SJSA1 (cell line): ENCODE measurements around the gene SBNO2. TPM values are rescaled to one million over a fixed set of nuclear protein-coding genes. Genes with fewer than 3 reads are reported as not detected.

Experiments used
- DNase-seq, 2 experiments: peaks; one replicate each; pipeline ENCODE4 v3.0.0-alpha.2; 2015 to 2020; ENCODE audit warnings: low spot score in 2 of 2, low read depth in 1 of 2
- H3K27ac ChIP-seq: fragments of 250-450 bp; sonication (Bioruptor Pico); 2 replicates; pipeline ENCODE4 v1.5.1; 2020; ENCODE audit warnings: mild to moderate bottlenecking, moderate library complexity
- H3K27me3 ChIP-seq: fragments of 250-450 bp; sonication (Bioruptor Pico); replicated peaks from 2 replicates; pipeline ENCODE4 v1.5.1; 2020; ENCODE audit warnings: mild to moderate bottlenecking, moderate library complexity
- H3K36me3 ChIP-seq: fragments of 250-450 bp; sonication (Bioruptor Pico); 2 replicates; pipeline ENCODE4 v1.5.1; 2020; ENCODE audit warnings: mild to moderate bottlenecking
- H3K4me1 ChIP-seq: fragments of 250-450 bp; sonication (Bioruptor Pico); replicated peaks from 2 replicates; pipeline ENCODE4 v1.6.1; 2021; ENCODE audit warnings: mild to moderate bottlenecking
- H3K4me3 ChIP-seq: fragments of 250-450 bp; sonication (Bioruptor Pico); 2 replicates; pipeline ENCODE4 v1.5.1; 2020; ENCODE audit warnings: mild to moderate bottlenecking
- H3K9me3 ChIP-seq: fragments of 250-450 bp; sonication (Bioruptor Pico); replicated peaks from 2 replicates; pipeline ENCODE4 v1.5.1; 2020; ENCODE audit warnings: mild to moderate bottlenecking
- total RNA-seq: library from RNA; depleted of rRNA; stranded (reverse); fragments of >200 nt; shearing (Covaris generic); gene quantifications from 2 replicates; pipeline ENCODE4 v1.2.3, GENCODE V29; 2014

Gene SBNO2
- total RNA-seq, 1 experiment from 2014 or later, result 24.8 TPM

DNA sequence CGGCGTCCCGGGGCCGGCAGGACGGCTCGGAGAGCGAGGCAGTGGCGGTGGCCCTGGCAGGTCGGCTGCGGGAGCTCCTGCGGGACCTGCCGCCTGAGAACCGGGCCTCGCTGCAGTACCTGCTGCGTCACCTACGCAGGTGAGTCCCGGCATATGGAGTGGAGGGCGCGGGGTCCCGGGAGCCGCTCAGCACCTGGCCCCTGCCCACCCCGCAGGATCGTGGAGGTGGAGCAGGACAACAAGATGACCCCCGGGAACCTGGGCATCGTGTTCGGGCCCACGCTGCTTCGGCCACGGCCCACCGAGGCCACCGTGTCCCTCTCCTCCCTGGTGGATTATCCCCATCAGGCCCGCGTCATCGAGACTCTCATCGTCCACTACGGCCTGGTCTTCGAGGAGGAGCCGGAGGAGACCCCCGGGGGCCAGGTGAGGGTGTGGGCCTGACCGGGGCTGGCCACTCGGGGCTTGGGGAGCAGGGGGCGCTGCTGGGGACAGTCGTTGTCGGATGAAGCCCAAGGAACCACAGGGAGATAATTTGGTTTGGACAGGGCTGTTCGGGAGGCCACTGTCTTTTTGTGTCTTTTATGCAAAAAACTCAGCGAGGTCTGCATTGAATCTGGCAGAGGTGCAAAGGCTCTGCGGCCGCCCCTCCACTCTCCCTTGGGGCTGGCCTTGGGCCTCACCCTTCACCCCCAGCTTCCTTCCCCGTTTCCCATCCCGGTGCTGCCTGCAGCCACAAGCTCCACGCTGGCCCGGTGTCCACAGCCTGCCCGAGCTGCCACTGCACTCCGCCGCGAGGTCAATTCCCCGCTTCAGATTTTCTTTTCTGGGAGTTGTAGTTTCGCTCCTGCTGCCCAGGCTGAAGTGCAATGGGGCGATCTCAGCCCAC lies 90.9 kb downstream of the SBNO2 start:
- H3K9me3 ChIP-seq, result 0 out of 2 replicates have a peak, but pooled peaks cover 2% of the 10 kb centered on the region
- H3K27ac ChIP-seq, result no peak overlapping the region
- H3K27me3 ChIP-seq, result peaks cover 15% of the 10 kb centered on the region; the same call in 1 of the 2 replicates
- H3K4me3 ChIP-seq, result no peak overlapping the region
- peaks cover 5% of the 10 kb centered on the region; the same call in 1 of the 2 replicates for H3K4me1 ChIP-seq
- H3K36me3 ChIP-seq, result peaks cover 8% of the 10 kb centered on the region
- DNase-seq, result no peak

DNA sequence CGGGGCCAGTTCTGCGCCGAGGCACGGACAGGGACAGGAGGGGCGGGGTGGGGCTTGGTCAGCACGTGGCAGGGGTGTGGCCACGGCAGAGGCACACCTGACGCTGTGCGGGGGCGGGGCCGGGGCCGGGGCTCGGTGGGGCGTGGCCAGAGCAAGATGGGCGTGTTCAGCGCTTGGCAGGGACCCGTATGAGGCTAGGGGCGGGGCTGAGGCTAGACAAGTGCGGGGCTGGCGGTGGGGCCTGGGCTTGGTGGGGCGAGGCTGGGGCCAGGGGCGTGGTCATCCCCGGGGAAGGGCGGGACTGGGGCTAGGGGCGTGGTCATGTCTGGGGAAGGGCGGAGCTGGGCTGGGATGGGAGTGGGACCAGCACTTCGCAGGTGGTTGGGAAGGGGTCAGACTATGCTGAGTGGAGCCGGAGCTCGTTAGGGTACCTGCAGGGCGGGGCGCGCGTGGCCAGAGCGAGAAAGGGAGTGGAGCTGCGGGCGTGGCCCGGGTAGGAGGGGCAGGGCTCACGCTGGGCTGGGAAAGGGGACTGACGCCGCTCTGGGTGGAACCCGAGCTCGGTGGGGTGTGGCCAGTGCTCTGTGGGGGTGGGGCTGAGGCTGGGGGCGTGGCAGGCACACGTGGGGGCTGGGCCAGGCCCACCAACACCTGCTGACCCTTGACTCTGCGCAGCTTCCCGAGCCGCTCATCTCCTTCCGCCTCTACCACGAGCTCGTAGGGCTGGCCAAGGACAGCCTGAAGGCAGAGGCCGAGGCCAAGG lies 91.7 kb downstream of the SBNO2 start:
- peaks cover 2% of the 10 kb centered on the region; the same call in 1 of the 2 replicates for H3K36me3 ChIP-seq
- H3K4me1 ChIP-seq, result peaks cover 5% of the 10 kb centered on the region; the same call in 1 of the 2 replicates
- peaks cover 15% of the 10 kb centered on the region; the same call in 1 of the 2 replicates for H3K27me3 ChIP-seq
- no peak overlapping the region for H3K4me3 ChIP-seq
- H3K27ac ChIP-seq, result no peak overlapping the region
- 0 out of 2 replicates have a peak, but pooled peaks cover 2% of the 10 kb centered on the region for H3K9me3 ChIP-seq
- no peak for DNase-seq

- Histone ChIP-seq H3K4me3 (no peak overlapping the region), H3K9me3 (0 out of 2 replicates have a peak, but pooled peaks cover 2% of the 10 kb centered on the region), H3K36me3 (no peaks in the 10 kb centered on the region), H3K4me1 (peaks cover 5% of the 10 kb centered on the region; the same call in 1 of the 2 replicates), H3K27ac (no peak overlapping the region), H3K27me3 (peaks cover 19% of the 10 kb centered on the region; the same call in 1 of the 2 replicates)
- no peak for DNase-seq
These were observed 92.5 kb downstream of the SBNO2 start for GRCh38 chr19:1081301-1082164.

- H3K4me3 ChIP-seq, result no peak overlapping the region
- peaks cover 20% of the 10 kb centered on the region; the same call in 1 of the 2 replicates for H3K27me3 ChIP-seq
- H3K27ac ChIP-seq, result no peak overlapping the region
- H3K4me1 ChIP-seq, result peaks cover 5% of the 10 kb centered on the region; the same call in 1 of the 2 replicates
- H3K36me3 ChIP-seq, result no peaks in the 10 kb centered on the region
- H3K9me3 ChIP-seq, result 0 out of 2 replicates have a peak, but pooled peaks cover 2% of the 10 kb centered on the region
- DNase-seq, result no peak
These were observed 93.5 kb downstream of the SBNO2 start for GRCh38 chr19:1080360-1081161.

DNA sequence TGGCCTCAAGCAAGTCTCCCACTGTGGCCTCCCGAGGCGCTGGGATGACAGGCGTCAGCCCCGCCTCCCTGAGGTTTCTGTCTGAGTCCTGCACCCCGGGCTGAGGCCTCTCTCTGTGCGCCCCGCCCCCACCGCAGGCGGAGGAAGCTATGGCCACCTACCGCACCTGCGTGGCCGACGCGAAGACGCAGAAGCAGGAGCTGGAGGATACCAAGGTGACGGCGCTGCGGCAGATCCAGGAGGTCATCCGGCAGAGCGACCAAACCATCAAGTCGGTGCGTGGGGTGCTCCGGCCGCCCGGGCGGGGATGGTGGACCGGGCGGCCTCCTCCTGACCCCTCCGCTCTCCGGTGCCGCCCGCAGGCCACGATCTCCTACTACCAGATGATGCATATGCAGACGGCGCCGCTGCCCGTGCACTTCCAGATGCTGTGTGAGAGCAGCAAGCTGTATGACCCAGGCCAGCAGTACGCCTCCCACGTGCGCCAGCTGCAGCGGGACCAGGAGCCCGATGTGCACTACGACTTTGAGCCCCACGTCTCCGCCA lies 94.4 kb downstream of the SBNO2 start:
- Histone ChIP-seq H3K4me1 (peaks cover 5% of the 10 kb centered on the region; the same call in 1 of the 2 replicates), H3K4me3 (no peak overlapping the region), H3K27me3 (peaks cover 20% of the 10 kb centered on the region; the same call in 1 of the 2 replicates), H3K9me3 (0 out of 2 replicates have a peak, but pooled peaks cover 2% of the 10 kb centered on the region), H3K27ac (no peak overlapping the region), H3K36me3 (no peaks in the 10 kb centered on the region)
- no peak for DNase-seq

GRCh38 chr19:1076951-1077350 lies 97.1 kb downstream of the SBNO2 start:
- no peak for DNase-seq
- H3K36me3 ChIP-seq, result no peaks in the 10 kb centered on the region
- no peak overlapping the region for H3K4me3 ChIP-seq
- peaks cover 10% of the 10 kb centered on the region for H3K27me3 ChIP-seq
- no peaks in the 10 kb centered on the region for H3K4me1 ChIP-seq
- H3K27ac ChIP-seq, result no peak overlapping the region
- H3K9me3 ChIP-seq, result 0 out of 2 replicates have a peak, but pooled peaks cover 2% of the 10 kb centered on the region

- Histone ChIP-seq H3K27me3 (peaks cover 20% of the 10 kb centered on the region), H3K27ac (no peak overlapping the region), H3K4me3 (no peak overlapping the region), H3K36me3 (no peaks in the 10 kb centered on the region), H3K4me1 (peaks cover 3% of the 10 kb centered on the region), H3K9me3 (0 out of 2 replicates have a peak, but pooled peaks cover 2% of the 10 kb centered on the region)
- no peak for DNase-seq
These were observed 98.1 kb downstream of the SBNO2 start for GRCh38 chr19:1076046-1076386.

GRCh38 chr19:1074544-1075283 lies 99.4 kb downstream of the SBNO2 start:
- Histone ChIP-seq H3K9me3 (no peaks in the 10 kb centered on the region), H3K36me3 (no peaks in the 10 kb centered on the region), H3K4me3 (no peak overlapping the region), H3K4me1 (peaks cover 7% of the 10 kb centered on the region), H3K27ac (no peak overlapping the region), H3K27me3 (peaks cover 33% of the 10 kb centered on the region)
- no peak for DNase-seq

GRCh38 chr19:1073956-1074517 lies 100.0 kb downstream of the SBNO2 start:
- no peaks in the 10 kb centered on the region for H3K36me3 ChIP-seq
- DNase-seq, result no peak
- no peak overlapping the region for H3K27ac ChIP-seq
- peaks cover 39% of the 10 kb centered on the region for H3K27me3 ChIP-seq
- H3K9me3 ChIP-seq, result no peaks in the 10 kb centered on the region
- H3K4me3 ChIP-seq, result no peak overlapping the region
- H3K4me1 ChIP-seq, result peaks cover 7% of the 10 kb centered on the region

- Histone ChIP-seq H3K27ac (no peak overlapping the region), H3K27me3 (peaks cover 47% of the 10 kb centered on the region), H3K4me1 (peaks cover 7% of the 10 kb centered on the region), H3K4me3 (no peak overlapping the region), H3K36me3 (no peaks in the 10 kb centered on the region), H3K9me3 (no peaks in the 10 kb centered on the region)
- DNase-seq, result no peak
These were observed 100.8 kb downstream of the SBNO2 start for GRCh38 chr19:1073063-1073955.
